SK-N-SH treated with all-trans-retinoic acid at 6 μM for 48 hours (cell line): ENCODE measurements around the gene SLC7A4.

Source experiments
- ATAC-seq: fragments of 200-7000 bp; cut with Tn5 transposase; 3 replicates; pipeline ENCODE4 v1.9.1; 2020; ENCODE audit warnings: mild to moderate bottlenecking, moderate library complexity
- ARNTL ChIP-seq: fragments of 450-650 bp; formaldehyde crosslinking; IDR thresholded peaks from 2 replicates; pipeline ENCODE4 v1.5.0; 2020; ENCODE audit warnings: low read depth, mild to moderate bottlenecking, moderate library complexity, borderline replicate concordance
- BACH2 ChIP-seq: fragments of 250-450 bp; sonication (Bioruptor Pico); IDR thresholded peaks from 2 replicates; pipeline ENCODE4 v1.9.0; 2021; ENCODE audit warnings: mild to moderate bottlenecking, borderline replicate concordance
- CSDC2 ChIP-seq: fragments of 250-450 bp; sonication (Bioruptor Pico); IDR thresholded peaks from 2 replicates; pipeline ENCODE4 v1.5.0; 2020; ENCODE audit warnings: mild to moderate bottlenecking, moderate library complexity
- ESRRG ChIP-seq: fragments of 250-450 bp; sonication (Bioruptor Pico); IDR thresholded peaks from 2 replicates; pipeline ENCODE4 v1.6.1; 2021; ENCODE audit warnings: mild to moderate bottlenecking
- ISL1 ChIP-seq: fragments of 250-450 bp; sonication (Bioruptor Pico); IDR thresholded peaks from 2 replicates; pipeline ENCODE4 v2.1.2; 2022; ENCODE audit warnings: mild to moderate bottlenecking, moderate library complexity
- OSR1 ChIP-seq: fragments of 250-450 bp; sonication (Bioruptor Pico); IDR thresholded peaks from 2 replicates; pipeline ENCODE4 v1.8.0; 2022; ENCODE audit warnings: moderate library complexity, mild to moderate bottlenecking, inconsistent platforms
- PPARA ChIP-seq: fragments of 250-450 bp; sonication (Bioruptor Pico); IDR thresholded peaks from 2 replicates; pipeline ENCODE4 v1.5.0; 2020; ENCODE audit warnings: mild to moderate bottlenecking, borderline replicate concordance
- SNAI2 ChIP-seq: fragments of 250-450 bp; sonication (Bioruptor Pico); IDR thresholded peaks from 2 replicates; pipeline ENCODE4 v1.5.0; 2020; ENCODE audit warnings: mild to moderate bottlenecking, moderate library complexity
- TCF4 ChIP-seq: fragments of 250-450 bp; sonication (Bioruptor Pico); IDR thresholded peaks from 2 replicates; pipeline ENCODE4 v1.8.0; 2021; ENCODE audit warnings: mild to moderate bottlenecking, moderate library complexity, borderline replicate concordance
- TOX ChIP-seq: fragments of 250-450 bp; sonication (Bioruptor Pico); IDR thresholded peaks from 2 replicates; pipeline ENCODE4 v1.8.0; 2021; ENCODE audit warnings: mild to moderate bottlenecking, moderate library complexity, borderline replicate concordance
- ZC3H10 ChIP-seq: fragments of 250-450 bp; sonication (Bioruptor Pico); IDR thresholded peaks from 2 replicates; pipeline ENCODE4 v1.5.1; 2021; ENCODE audit warnings: mild to moderate bottlenecking, moderate library complexity
- ZFP3 ChIP-seq: fragments of 250-450 bp; sonication (Bioruptor Pico); IDR thresholded peaks from 2 replicates; pipeline ENCODE4 v1.5.0; 2020; ENCODE audit warnings: mild to moderate bottlenecking, moderate library complexity
- ZFP30 ChIP-seq: fragments of 450-650 bp; formaldehyde crosslinking; IDR thresholded peaks from 2 replicates; pipeline ENCODE4 v1.5.0; 2022; ENCODE audit warnings: mild to moderate bottlenecking, moderate library complexity
- ZNF565 ChIP-seq: fragments of 450-650 bp; formaldehyde crosslinking; conservative IDR thresholded peaks from 2 replicates; pipeline ENCODE4 v1.5.0; 2020; ENCODE audit warnings: low read depth, mild to moderate bottlenecking, moderate library complexity
- ZNF70 ChIP-seq: fragments of 450-650 bp; formaldehyde crosslinking; IDR thresholded peaks from 2 replicates; pipeline ENCODE4 v1.5.0; 2020; ENCODE audit warnings: mild to moderate bottlenecking, moderate library complexity
- ZNF8 ChIP-seq: fragments of 450-650 bp; formaldehyde crosslinking; IDR thresholded peaks from 2 replicates; pipeline ENCODE4 v1.5.0; 2020; ENCODE audit warnings: mild to moderate bottlenecking, moderate library complexity
- TF ChIP-seq, protein P1 (sequence below): fragments of 250-450 bp; sonication (Bioruptor Pico); IDR thresholded peaks from 2 replicates; pipeline ENCODE4 v1.5.1; 2021; ENCODE audit warnings: mild to moderate bottlenecking, moderate library complexity
- TF ChIP-seq, protein P2 (sequence below): fragments of 250-450 bp; sonication (Bioruptor Pico); IDR thresholded peaks from 2 replicates; pipeline ENCODE4 v1.5.1; 2020; ENCODE audit warnings: low read depth, mild to moderate bottlenecking, moderate library complexity
- TF ChIP-seq, protein P3 (sequence below): fragments of 250-450 bp; sonication (Bioruptor Pico); IDR thresholded peaks from 2 replicates; pipeline ENCODE4 v1.8.0; 2021; ENCODE audit warnings: low read depth, mild to moderate bottlenecking, moderate library complexity, borderline replicate concordance
- TF ChIP-seq, protein P4 (sequence below): fragments of 250-450 bp; sonication (Bioruptor Pico); IDR thresholded peaks from 2 replicates; pipeline ENCODE4 v1.8.0; 2020; ENCODE audit warnings: mild to moderate bottlenecking, moderate library complexity, borderline replicate concordance

Gene SLC7A4, protein sequence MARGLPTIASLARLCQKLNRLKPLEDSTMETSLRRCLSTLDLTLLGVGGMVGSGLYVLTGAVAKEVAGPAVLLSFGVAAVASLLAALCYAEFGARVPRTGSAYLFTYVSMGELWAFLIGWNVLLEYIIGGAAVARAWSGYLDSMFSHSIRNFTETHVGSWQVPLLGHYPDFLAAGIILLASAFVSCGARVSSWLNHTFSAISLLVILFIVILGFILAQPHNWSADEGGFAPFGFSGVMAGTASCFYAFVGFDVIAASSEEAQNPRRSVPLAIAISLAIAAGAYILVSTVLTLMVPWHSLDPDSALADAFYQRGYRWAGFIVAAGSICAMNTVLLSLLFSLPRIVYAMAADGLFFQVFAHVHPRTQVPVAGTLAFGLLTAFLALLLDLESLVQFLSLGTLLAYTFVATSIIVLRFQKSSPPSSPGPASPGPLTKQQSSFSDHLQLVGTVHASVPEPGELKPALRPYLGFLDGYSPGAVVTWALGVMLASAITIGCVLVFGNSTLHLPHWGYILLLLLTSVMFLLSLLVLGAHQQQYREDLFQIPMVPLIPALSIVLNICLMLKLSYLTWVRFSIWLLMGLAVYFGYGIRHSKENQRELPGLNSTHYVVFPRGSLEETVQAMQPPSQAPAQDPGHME

DNA sequence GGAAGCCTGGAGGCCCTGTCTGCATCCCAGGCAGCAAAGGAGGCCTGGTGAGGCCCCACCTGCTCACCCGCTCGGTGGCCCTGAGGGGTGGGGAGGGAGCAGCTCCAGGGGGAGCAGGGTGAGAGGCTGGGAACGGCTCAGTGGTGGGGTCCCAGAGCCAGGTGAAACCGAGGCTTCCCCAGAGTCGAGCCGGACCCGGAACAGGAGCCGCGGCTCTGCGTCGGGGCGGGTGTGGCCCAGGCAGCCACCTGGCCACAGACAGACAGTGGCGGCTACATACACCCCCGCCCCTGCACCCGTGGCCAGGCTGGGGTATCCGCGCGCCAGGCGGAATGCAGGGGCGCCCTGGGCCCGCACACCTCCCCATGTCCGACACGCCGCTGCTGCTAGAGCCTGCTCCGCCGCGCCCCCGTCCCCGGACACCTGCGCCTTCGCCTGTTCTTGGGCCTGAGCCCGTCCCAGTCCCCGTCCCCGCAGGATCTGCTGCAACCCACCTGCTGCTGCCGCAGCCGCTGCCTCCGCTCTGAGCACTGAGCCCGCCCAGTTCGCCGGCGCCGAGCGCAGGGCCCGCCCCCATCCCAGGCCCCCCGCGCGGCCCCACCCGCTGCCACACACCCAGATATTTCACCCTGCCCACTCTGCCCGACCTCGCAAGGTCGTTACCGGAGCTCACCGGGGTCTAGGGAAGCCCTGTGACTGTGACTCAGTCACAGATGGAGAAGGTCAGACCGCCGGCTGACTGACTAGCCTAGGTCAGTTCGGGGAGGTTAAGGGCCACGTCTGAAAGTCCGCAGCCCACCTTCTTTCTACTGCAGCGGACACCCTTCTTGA is at the start of gene SLC7A4:
SLC7A4 (minus strand) TSS at position 525 of the 831 bp plus-strand sequence. CDS start 749 bp downstream, outside the sequence.
- TF ChIP-seq BACH2 (no peak), TCF4 (CRISPR knock-in tag) (no peak), TOX (no peak), ARNTL (CRISPR knock-in tag) (no peak), ZNF70 (CRISPR knock-in tag) (no peak)
- TF ChIP-seq, all 23 proteins: peak for 0
- no peak for ATAC-seq

DNA sequence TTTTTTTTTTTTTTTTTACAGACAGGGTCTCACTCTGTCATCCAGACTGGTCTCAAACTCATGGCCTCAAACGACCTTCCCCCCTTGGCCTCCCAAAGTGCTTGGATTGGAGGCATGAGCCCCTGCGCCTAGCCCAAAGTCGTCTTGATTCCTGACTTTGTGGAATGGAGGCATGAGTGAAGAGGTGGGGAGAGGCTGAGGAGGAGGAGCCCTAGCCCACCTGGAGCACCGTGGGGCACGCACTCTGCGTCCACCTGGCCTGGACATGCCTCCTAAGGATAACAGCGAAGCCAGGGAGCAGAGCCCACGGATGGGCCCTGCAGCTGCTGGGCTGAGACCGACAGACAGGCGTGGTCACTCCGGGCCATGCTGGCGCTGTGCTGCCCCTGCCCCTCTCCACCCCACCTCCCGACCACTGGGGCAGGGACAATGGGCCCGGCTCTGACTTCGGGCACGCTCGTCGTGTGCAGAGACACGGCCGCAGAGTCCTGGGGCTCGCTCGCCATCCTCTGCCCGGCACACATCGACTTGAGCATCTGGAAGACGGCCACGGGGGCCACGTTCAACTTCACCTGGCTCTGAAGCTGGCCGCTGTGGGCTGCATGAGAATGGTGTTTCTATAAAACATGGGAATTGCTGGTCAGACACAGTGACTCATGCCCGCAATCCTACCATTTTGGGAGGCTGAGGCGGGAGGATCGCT is 48.2 kb upstream of the SLC7A4 start:
- ATAC-seq = no peak
- TF ChIP-seq TCF4 (CRISPR knock-in tag) (no peak), ISL1 (CRISPR knock-in tag) (no peak), BACH2 (no peak), ESRRG (CRISPR knock-in tag) (no peak)
- TF ChIP-seq, protein P1, sequence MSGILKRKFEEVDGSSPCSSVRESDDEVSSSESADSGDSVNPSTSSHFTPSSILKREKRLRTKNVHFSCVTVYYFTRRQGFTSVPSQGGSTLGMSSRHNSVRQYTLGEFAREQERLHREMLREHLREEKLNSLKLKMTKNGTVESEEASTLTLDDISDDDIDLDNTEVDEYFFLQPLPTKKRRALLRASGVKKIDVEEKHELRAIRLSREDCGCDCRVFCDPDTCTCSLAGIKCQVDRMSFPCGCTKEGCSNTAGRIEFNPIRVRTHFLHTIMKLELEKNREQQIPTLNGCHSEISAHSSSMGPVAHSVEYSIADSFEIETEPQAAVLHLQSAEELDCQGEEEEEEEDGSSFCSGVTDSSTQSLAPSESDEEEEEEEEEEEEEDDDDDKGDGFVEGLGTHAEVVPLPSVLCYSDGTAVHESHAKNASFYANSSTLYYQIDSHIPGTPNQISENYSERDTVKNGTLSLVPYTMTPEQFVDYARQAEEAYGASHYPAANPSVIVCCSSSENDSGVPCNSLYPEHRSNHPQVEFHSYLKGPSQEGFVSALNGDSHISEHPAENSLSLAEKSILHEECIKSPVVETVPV (CRISPR knock-in tag) = no peak

DNA sequence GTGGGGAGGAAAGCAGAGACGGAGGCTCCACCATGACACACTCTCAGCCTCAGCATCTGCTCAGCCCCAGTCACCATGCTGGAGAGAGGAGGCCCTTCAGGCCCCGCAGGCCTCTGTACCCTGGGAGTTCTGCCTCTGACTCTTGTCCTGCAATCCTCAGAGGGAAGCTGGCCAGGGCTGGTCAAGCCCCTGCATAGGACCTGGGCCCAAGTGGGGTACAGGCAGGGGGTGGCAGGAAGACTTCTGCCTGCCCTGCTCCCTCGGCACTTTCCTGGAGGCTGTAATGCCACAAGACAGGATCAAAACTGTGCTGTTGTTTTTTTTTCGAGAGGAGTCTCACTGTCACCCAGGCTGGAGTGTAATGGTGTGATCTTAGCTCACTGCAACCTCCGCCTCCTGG is 47.1 kb upstream of the SLC7A4 start:
- no peak for ATAC-seq
- no peak for TF ChIP-seq ZFP30 (CRISPR knock-in tag)
- TF ChIP-seq ARNTL (CRISPR knock-in tag) = no peak
- TF ChIP-seq ISL1 (CRISPR knock-in tag) = no peak
- no peak for TF ChIP-seq CSDC2
- no peak for TF ChIP-seq PPARA (CRISPR knock-in tag)
- TF ChIP-seq, protein P2, sequence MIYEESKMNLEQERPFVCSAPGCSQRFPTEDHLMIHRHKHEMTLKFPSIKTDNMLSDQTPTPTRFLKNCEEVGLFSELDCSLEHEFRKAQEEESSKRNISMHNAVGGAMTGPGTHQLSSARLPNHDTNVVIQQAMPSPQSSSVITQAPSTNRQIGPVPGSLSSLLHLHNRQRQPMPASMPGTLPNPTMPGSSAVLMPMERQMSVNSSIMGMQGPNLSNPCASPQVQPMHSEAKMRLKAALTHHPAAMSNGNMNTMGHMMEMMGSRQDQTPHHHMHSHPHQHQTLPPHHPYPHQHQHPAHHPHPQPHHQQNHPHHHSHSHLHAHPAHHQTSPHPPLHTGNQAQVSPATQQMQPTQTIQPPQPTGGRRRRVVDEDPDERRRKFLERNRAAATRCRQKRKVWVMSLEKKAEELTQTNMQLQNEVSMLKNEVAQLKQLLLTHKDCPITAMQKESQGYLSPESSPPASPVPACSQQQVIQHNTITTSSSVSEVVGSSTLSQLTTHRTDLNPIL = no peak
- no peak for TF ChIP-seq ZNF565 (CRISPR knock-in tag)
- no peak for TF ChIP-seq TOX
- no peak for TF ChIP-seq TCF4 (CRISPR knock-in tag)
- no peak for TF ChIP-seq ZNF8 (CRISPR knock-in tag)
- no peak for TF ChIP-seq ZC3H10 (CRISPR knock-in tag)
- no peak for TF ChIP-seq SNAI2 (CRISPR knock-in tag)
- no peak for TF ChIP-seq ZNF70 (CRISPR knock-in tag)
- TF ChIP-seq, protein P3, sequence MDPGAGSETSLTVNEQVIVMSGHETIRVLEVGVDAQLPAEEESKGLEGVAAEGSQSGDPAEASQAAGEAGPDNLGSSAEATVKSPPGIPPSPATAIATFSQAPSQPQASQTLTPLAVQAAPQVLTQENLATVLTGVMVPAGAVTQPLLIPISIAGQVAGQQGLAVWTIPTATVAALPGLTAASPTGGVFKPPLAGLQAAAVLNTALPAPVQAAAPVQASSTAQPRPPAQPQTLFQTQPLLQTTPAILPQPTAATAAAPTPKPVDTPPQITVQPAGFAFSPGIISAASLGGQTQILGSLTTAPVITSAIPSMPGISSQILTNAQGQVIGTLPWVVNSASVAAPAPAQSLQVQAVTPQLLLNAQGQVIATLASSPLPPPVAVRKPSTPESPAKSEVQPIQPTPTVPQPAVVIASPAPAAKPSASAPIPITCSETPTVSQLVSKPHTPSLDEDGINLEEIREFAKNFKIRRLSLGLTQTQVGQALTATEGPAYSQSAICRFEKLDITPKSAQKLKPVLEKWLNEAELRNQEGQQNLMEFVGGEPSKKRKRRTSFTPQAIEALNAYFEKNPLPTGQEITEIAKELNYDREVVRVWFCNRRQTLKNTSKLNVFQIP = no peak
- TF ChIP-seq, protein P1 (CRISPR knock-in tag) = no peak
- TF ChIP-seq ZFP3 = no peak
- TF ChIP-seq, all 23 proteins: peak for 0

DNA sequence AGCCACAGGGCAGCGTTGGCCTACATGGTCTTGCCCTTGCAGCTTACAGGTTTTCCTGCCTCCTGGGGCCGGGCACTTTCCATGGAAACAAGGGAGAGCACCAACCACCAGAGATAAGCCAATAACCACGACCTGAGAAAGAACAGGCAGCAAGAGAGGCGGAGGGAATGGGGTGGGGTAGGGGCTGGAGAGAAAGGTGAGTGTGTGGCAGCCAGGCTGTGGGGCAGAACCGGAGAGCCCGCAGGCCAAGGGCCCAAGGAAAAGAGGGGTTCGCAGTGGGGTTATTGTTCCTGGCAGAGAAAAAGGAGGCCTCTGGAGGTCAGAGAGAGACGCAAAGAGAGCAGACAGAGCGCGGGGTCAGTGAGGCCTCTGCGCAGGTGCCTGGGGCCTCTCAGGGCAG is 46.6 kb upstream of the SLC7A4 start:
- no peak for ATAC-seq
- TF ChIP-seq ZC3H10 (CRISPR knock-in tag) = no peak
- no peak for TF ChIP-seq ZNF8 (CRISPR knock-in tag)
- TF ChIP-seq, protein P2 = no peak
- no peak for TF ChIP-seq ARNTL (CRISPR knock-in tag)
- TF ChIP-seq CSDC2 = no peak
- TF ChIP-seq PPARA (CRISPR knock-in tag) = no peak
- no peak for TF ChIP-seq ZFP30 (CRISPR knock-in tag)
- TF ChIP-seq, protein P3 = no peak
- TF ChIP-seq, protein P4, sequence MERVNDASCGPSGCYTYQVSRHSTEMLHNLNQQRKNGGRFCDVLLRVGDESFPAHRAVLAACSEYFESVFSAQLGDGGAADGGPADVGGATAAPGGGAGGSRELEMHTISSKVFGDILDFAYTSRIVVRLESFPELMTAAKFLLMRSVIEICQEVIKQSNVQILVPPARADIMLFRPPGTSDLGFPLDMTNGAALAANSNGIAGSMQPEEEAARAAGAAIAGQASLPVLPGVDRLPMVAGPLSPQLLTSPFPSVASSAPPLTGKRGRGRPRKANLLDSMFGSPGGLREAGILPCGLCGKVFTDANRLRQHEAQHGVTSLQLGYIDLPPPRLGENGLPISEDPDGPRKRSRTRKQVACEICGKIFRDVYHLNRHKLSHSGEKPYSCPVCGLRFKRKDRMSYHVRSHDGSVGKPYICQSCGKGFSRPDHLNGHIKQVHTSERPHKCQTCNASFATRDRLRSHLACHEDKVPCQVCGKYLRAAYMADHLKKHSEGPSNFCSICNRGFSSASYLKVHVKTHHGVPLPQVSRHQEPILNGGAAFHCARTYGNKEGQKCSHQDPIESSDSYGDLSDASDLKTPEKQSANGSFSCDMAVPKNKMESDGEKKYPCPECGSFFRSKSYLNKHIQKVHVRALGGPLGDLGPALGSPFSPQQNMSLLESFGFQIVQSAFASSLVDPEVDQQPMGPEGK (CRISPR knock-in tag) = no peak
- TF ChIP-seq TOX = no peak
- TF ChIP-seq OSR1 (CRISPR knock-in tag) = no peak
